A549 (cell line): Measurements from ENCODE around the gene C17orf107.

Experiments
- ELK1 ChIP-seq: fragments of 150-350 bp; IDR thresholded peaks from 2 replicates; pipeline ENCODE4 v1.6.1; 2014; ENCODE audit warnings: low read depth, mild to moderate bottlenecking, low read length
- MYC ChIP-seq: IDR thresholded peaks from 2 replicates; pipeline ENCODE4 v1.6.1; 2012; ENCODE audit warnings: mild to moderate bottlenecking, inconsistent platforms, low read length, improper control_type of control experiment, borderline replicate concordance
- POLR2A ChIP-seq: IDR thresholded peaks from 2 replicates; pipeline ENCODE4 v1.6.1; 2012; ENCODE audit warnings: mild to moderate bottlenecking, low read length
- RNF2 ChIP-seq: fragments of 200-600 bp; sonication (generic); IDR thresholded peaks from 2 replicates; pipeline ENCODE4 v1.6.1; 2016; ENCODE audit warnings: low read depth, mild to moderate bottlenecking, antibody characterized with exemption, moderate library complexity, borderline replicate concordance
- ZC3H11A ChIP-seq: fragments of 450-650 bp; IDR thresholded peaks from 2 replicates; pipeline ENCODE4 v1.6.1; 2014; ENCODE audit warnings: antibody characterized with exemption, mild to moderate bottlenecking

GRCh38 chr17:4862720-4863119 is 36.6 kb upstream of the C17orf107 start:
- TF ChIP-seq MYC = no peak
- no peak for TF ChIP-seq RNF2
- TF ChIP-seq POLR2A = no peak
- TF ChIP-seq ELK1 = no peak
- no peak for TF ChIP-seq ZC3H11A
